Stimulated activated CD8-positive, alpha-beta memory T cell treated with anti-CD3 and anti-CD28 coated beads, Interleukin-4, amount 100 ng/mL, for 24 hours (primary cell): ENCODE data around the gene C10orf105.

Experiments
- DNase-seq: peaks from one replicate; pipeline ENCODE4 v3.0.0-alpha.2; 2020; ENCODE audit warnings: low read depth

C10orf105 gene

GRCh38 chr10:71697938-71698709 lies 21.5 kb downstream of the C10orf105 start:
- peak; percentile 61 for DNase-seq

GRCh38 chr10:71696628-71697326 lies 22.8 kb downstream of the C10orf105 start:
- peak; percentile 45 for DNase-seq

DNA sequence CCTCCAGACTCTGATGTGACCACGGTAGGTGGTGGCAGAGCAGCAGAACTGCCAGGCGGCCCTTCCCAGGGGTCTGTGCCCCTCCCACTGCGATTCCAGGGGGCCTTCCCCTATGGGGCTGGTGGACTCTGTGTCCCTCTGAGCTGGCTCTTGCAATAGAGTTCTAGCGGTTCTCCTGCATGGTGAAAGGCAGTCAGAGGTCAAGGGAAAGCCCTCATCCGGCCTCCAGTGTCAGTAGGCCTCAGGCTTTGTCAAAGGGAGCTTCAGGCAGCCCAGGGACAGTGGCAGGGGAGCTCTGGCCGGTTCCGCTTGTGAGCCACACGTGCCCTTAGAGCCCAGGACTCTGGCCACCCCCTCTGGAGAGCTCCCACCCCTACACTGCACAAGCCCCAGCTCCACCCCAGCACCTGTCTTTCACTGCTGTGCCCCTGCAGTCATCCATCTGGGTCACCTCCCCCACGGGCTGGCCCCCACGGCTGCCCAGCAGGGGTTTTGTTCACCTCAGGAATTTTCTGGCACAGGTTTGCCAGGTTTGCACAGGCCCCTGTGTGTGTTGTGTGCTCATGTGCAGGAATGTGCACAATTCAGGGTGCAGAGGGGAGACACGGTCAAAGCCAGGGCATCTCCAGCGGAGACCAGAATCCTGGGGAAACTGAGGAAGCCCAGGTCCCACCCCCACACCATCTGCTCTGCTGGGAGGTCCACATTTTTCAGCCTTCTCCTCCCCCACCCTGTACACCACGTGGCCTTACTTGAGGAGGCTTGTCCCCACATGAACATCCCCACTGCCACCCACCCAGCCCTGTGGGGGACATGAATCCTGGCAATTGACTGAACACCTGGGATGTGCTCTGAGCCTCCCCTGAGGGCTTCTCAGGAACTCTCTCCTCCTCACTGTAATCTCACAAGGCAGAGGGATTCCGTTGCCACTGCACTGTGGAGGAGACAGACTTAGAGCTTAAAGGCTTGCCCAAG lies 23.8 kb downstream of the C10orf105 start:
- DNase-seq, result no peak

DNA sequence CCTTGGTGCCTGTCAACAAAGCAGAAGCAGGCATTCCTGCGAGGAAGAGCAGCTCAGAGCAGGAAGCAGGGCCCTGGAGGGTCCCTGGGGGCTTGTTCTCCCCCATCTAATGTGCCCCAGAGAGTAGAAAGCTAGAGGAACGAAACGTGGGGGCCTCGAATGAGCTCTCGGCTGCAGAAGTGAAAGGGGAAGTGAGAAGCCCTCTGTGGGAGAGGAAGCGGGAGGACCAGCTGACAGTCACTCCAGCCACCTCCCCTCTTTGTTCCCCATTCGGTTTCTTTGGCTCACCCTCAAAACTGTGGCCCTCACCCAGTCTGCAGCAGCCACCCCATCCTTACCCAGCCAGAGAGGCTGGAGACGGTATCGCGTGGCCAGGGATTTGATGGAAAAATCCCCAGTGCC lies 25.0 kb downstream of the C10orf105 start:
- no peak for DNase-seq

DNA sequence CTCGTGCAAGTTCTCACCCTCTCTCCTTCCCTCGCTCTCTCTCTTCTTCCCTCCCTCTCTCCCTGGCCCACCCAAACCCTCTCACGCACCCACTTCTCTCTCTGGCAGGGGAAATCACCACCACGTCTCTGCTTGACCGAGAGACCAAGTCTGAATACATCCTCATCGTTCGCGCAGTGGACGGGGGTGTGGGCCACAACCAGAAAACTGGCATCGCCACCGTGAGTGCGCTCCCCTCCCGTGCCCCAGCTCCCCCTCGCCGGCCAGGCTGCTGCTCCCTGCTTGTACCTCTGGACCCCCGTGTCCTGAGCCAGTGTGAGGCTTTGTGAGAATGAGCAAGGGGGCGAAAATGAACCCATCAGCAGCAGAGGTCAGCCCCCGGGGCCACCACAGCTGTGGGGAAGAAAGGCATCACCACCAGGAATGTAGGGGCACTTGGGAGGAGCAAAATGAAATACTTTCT lies 25.5 kb downstream of the C10orf105 start:
- no peak for DNase-seq

DNA sequence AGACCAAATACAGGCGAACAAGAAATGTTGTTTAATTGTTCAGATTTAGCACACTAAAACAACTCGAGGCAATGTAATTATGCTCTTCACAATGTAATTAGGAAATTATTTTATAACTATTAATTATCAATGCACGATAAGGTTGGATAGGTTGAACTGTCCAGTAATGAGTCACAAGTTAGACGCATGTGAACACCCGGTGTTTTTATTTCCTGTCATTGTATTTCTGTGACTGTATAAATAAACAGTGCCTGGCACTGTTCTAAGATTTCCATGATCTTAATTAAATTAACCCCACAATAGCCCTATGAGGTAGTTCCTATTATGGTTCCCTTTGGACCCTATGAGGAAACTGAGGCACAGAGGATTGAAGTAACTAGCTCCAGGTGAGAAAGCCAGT lies 26.2 kb downstream of the C10orf105 start:
- DNase-seq, result no peak

- DNase-seq, result no peak
Observed at GRCh38 chr10:71692598-71693306, 26.8 kb downstream of the C10orf105 start.

GRCh38 chr10:71691405-71691804 lies 28.2 kb downstream of the C10orf105 start:
- no peak for DNase-seq

DNA sequence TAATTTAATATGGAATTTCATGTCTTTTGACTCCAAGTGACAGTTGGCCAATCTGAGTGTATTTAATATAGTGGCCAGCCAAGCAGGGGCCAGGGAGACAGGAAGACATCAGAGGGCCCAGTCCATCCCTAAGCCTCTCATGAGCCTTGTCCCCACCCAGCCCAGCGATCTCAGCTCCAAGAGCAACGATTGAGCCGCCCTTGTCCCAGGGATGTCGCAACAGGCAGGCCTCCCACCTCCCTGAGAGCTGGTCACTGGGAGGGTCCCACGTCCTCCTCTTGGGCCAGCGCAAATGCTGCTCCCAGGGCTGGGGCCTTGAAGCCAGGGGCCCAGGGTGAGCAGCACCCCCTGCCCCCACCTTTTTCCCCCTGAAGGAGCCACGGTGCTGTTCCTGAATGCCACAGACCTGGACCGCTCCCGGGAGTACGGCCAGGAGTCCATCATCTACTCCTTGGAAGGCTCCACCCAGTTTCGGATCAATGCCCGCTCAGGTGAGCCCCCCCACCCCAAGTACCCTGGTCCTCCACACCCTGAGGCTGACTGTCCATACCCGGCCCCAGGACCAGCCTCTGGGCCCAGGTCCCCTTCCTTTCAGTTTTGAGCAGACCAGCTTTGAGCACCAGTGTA lies 29.4 kb downstream of the C10orf105 start:
- DNase-seq, result no peak

DNA sequence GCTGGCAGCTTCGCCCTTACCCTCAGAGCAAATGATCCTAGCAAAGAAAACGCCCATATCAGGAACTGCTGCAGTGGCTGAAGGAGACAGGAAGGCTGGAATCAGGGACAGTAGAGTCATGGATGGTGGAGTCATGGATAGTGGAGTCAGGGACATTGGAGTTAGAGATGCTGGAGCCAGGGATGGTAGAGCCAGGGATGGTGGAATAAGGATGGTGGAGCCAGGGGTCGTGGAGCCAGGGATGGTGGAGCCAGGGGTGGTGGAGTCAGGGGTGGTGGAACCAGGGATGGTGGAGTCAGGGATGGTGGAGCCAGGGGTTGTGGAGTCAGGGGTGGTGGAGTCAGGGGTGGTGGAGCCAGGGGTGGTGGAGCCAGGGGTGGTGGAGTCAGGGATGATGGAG lies 31.3 kb downstream of the C10orf105 start:
- no peak for DNase-seq

DNA sequence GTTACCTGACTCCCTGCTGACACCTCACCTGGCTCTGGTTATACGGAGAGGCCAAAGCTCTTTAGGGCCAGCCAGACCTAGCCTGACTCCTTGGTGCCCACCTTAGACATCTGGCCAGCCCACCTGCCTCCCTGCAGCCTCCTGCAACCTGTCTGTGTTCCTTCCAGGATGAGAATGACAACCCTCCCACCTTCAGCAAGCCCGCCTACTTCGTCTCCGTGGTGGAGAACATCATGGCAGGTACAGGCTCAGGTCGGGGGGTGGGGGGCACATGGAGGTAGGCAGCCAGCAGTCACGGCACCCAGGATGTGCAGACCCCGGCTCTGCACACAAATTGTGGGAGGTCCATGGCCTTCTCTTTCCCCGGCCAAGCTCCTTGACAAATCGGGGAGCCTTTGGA lies 32.1 kb downstream of the C10orf105 start:
- no peak for DNase-seq

GRCh38 chr10:71687077-71687476 lies 32.5 kb downstream of the C10orf105 start:
- DNase-seq, result no peak

DNA sequence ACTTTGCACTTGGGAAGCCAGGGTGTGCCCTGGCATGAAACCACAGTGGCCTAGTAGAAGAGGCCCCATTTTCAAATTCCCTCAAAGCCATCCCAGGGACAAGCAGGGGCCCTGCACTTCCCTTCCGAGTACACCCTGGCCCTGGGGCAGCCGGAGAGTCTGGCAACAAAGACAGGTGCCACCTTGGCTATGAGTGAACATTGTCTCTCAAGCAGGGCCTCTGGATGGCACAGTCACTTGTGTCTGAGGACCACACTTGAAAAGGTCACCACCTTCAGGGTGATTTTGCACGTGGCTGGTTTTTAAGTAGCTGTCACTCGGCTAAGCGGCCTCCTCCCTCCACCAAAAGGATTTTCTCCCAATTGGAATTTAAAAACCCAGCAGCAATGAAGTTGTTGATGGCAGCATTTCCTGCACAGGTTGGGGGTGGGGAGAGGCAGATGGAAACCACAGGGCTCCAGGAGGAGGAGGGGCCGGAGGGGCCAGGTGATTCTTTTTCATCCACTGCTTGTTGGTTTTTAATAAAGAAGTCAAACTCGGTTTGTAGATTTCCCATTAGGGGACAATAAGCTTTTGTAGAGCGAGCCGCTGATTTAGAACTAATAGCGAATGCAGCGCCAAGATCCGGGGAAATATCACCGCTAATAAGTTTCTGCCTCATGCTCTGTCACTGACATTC lies 33.9 kb downstream of the C10orf105 start:
- no peak for DNase-seq

GRCh38 chr10:71684356-71685173 lies 35.0 kb downstream of the C10orf105 start:
- peak; percentile 34 for DNase-seq

- DNase-seq, result no peak
Observed at GRCh38 chr10:71683301-71683700, 36.3 kb downstream of the C10orf105 start.

GRCh38 chr10:71681977-71682376 lies 37.6 kb downstream of the C10orf105 start:
- no peak for DNase-seq

DNA sequence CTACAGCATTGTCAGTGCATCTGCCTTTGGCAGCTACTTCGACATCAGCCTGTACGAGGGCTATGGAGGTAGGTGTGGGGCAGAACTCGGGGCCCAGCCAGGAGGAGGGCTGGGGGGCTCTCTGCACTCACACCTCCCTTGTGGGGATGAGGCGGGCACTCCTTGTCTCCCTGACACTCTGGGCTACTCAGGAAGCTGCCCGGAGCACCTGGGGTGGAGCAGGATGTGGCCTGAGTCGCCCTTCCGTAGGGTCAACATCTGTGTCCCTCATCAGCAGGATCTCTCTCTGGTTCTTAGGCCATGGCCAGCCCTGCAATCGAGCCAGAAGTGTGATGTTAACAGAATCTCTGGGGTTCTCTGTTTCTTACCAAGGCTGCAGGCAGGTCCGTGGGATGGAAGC lies 40.2 kb downstream of the C10orf105 start:
- DNase-seq, result no peak

- no peak for DNase-seq
Observed at GRCh38 chr10:71678057-71678805, 41.3 kb downstream of the C10orf105 start.

DNA sequence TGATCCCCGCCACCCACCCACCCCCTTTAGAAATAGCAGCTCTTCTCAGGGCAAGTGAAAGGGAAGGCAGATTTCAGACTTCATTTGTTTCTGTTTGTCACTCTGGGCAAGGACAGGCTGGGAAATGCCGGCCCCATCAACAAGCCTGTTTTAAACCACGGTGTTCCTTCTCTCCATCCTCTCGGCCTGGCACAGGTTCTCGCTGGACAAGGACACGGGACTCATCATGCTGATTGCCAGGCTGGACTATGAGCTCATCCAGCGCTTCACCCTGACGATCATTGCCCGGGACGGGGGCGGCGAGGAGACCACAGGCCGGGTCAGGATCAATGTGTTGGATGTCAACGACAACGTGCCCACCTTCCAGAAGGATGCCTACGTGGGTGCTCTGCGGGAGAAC lies 42.3 kb downstream of the C10orf105 start:
- no peak for DNase-seq
